Retina (tissue), 1 donor: ENCODE results near the gene FLVCR1.
"Not testable (repeated sequence)": the region's sequence is repeated elsewhere in the genome, so short reads cannot be mapped to it uniquely, and the experiment has no call there.

ENCODE experiments used
- DNase-seq: peaks from one replicate; pipeline ENCODE4 v3.0.0-alpha.2; 2016

The FLVCR1 gene

DNA sequence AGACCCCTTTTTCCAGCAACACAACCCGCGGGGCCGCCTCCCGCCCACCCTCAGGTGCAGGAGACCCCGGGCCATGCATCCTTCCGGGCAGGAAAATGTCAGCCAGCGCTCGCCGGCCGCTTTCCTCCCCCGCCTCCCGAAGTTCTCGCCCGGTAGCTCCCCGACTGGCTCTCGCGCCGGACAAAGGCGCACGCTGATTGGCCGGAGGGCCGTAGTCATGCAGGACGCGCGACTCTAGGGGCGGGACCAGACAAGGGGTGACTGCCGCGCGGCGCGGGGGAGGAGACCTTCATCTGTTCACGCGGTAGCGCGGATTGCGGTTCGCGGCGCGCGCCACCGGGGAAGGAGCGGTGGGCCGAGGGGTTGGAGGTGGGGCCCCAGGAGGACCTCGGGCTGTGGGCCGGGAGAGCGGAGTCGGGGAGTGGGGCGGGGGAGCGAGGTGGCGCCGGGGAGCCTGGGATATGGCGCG lies at the start of gene FLVCR1:
Gene FLVCR1 (plus strand): TSS at position 284 of the 469 bp plus-strand sequence. CDS start 178 bp downstream, at position 462.
- peak; percentile 95 for DNase-seq

- peak; percentile 20 for DNase-seq
Observed at GRCh38 chr1:212814537-212815334, 43.3 kb upstream of the FLVCR1 start.

GRCh38 chr1:212816567-212817278 lies 41.4 kb upstream of the FLVCR1 start:
- no peak for DNase-seq

GRCh38 chr1:212819726-212820125 lies 38.3 kb upstream of the FLVCR1 start:
- no peak for DNase-seq

DNA sequence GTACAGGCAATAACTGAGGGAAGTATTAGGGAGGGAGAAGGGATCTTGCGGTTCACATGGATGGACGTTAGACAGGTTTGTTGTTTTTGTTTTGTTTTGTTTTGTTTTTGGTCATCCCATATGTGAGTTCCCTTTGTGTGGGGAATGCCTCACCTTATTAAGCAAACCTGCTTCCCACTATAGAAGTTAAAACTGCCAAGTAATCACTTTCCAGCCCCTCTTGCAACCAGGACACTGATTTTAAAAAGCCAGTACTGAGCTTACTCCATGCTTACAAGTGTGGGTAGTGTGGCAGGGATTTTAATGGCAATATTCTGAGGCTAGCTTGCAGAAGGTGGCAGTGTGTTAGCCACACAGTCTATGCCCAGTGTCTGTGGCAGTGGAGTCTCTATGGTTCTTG lies 37.1 kb upstream of the FLVCR1 start:
- DNase-seq: no peak

DNA sequence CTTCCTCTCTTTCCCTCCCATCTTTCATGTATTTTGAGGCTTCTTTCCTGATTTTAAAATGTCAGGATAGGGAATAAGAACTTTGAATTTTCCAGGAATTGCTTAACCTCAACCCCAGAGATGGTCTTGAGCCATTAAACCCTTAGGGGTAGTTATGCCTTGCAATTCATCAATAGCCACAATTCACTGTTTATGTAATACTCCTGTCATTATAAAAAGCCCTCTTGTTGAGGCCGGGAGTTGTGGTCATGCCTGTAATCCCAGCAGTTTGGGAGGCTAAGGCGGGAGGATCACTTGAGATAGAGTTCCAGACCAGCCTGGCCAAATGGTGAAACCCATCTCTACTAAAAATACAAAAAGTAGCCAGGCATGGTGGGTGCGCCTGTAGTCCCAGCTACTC lies 35.1 kb upstream of the FLVCR1 start:
- no peak for DNase-seq

DNA sequence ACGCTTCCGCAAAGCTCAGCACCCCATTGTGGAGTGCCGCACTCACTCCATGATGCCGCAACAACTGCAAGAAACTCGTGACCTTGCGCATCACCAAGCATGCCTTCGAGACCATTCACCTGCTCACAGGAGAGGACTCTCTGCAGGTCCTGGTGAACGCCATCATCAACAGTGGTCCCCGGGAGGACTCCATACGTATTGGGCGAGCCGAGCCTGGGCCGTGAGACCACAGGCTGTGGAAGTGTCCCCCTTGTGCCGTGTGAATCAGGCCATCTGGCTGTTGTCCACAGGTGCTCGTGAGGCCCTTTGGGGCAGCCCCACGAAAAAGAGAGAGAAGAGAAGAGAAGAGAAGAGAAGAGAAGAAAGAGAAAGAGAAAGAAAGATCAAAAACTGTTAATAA lies 33.9 kb upstream of the FLVCR1 start:
- no peak for DNase-seq

DNA sequence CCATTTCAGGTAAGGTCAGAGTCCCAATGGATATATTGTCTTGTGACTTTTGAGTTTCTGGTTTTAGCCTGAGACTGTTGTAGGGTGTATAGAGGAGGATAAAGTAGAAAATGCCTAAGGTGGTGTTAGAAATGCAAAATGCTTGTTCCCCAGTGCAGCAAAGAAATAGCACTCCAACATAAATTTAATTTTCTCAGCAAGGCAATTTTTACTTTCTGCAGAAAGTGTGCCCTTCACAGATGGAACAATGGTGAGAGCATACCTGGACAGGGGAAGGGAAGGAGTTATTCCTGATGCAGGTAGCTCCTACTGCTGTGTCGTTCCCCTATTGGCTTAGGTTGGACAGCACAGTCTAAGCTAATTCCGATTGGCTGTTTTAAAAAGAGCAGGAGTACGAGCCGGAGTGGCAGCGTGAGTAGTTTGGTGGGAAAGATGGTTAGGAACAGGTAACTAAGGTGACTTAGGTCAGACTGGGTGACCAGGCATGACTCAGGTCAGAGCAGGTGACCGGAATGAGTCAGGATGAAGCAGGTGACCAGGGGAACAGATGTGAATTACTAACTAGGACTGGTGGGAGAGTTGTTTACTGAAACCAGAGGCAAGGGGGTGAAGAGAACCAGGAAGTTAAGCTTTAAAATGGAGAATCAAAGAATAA lies 32.1 kb upstream of the FLVCR1 start:
- DNase-seq: no peak

DNA sequence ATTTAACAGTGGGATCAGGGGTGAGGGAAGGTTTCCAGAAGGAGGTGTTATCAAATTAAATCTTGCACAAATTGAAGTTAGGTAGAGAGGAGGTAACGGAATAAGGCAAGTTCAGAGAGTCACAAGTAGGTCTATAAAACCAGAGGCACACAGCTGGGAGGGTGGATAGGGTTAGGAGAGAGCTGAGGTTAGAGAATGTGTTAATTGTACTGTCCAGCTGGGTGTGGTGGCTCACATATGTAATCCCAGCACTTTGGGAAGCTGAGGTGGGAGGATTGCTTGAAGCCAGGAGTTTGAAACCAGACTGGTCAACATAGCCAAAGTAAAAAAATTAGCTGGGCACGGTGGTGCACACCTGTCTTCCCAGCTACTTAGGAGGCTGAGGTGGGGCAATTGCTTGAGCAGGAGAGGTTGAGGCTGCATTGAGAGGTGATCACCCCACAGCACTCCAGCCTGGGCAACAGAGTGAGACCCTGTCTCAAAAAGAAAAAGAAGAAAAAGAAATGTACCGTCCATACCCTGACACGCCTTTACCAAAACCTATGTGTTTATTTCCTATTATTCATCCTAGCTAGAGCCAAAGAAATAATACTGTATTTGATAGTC lies 30.8 kb upstream of the FLVCR1 start:
- DNase-seq: no peak

DNA sequence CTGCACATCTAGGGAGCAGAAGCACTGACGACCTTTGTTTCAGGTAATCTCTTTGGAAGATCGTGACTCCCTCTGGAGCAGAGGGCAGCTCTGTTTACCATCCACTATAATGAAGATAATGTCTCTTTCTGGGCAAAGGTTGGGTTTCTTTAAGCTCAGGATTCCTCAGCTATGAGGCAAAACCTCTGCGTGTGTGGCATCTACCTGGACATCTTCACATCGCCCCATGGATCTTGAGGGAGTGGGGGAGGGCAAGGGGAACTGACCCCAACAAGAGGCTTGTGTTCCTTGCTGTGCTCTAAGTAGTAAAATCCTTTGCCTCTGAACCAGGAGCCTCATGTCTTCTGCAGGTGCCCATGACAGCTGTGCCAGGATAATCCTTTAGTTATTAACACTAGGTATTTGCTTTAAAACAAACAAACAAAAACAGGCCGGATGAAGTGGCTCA lies 30.2 kb upstream of the FLVCR1 start:
- no peak for DNase-seq

DNA sequence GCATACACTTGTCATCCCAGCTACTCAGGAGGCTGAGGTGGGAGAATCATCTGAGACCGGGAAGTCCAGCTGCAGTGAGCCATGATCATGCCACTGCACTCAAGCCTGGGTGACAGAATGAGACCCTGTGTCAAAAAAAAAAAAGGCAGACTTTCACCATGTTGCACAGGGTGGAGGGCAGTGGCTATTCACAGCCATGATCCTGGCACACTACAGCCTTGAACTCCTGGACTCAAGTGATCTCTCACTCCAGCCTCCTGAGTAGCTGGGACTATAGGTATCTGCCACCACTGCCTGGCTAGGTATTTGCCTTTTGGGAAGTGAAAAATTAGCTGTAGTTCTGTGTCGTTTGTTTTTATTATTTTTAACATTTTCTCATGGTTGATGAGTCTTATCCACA lies 29.7 kb upstream of the FLVCR1 start:
- DNase-seq: no peak

- not testable (repeated sequence) for DNase-seq
Observed at GRCh38 chr1:212833211-212834207, 24.6 kb upstream of the FLVCR1 start.

DNA sequence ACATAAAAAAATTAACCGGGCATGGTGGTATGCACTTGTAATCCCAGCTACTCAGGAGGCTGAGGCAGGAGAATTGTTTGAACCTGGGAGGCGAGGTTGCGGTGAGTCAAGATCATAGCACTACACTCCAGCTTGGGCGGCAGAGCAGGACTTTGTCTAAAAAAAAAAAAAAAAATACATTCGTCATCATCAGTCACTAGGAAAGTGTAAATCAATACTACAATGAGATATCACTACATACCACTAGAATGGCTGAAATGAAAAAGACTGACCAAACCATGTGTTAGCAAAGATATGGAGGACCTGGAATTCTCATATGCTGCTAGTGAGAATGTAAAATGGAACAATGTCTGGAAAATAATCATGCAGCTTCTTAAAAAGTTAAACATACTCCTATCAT lies 19.9 kb upstream of the FLVCR1 start:
- DNase-seq: no peak

DNA sequence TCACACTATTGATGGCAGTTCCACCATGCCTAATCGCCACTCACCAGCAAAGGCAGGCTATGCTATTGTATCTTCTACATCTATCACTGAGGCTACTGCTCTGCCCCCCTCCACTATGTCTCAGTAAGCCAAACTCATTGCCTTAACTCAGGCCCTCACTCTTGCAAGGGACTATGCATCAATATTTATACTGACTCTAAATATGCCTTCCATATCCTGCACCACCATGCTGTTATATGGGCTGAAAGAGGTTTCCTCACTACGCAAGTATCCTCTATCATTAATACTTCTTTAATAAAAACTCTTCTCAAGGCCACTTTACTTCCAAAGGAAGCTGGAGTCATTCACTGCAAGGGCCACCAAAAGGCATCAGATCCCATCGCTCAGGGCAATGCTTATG lies 13.6 kb upstream of the FLVCR1 start:
- not testable (repeated sequence) for DNase-seq

GRCh38 chr1:212847549-212847948 lies 10.5 kb upstream of the FLVCR1 start, which contains the start of gene SPATA45:
Gene SPATA45, minus strand, starts transcription at chr1:212847649. Its CDS starts 11,500 bp downstream, at chr1:212836149.
- DNase-seq: no peak

GRCh38 chr1:212852105-212852688 lies 5.9 kb upstream of the FLVCR1 start:
- DNase-seq: no peak

GRCh38 chr1:212853658-212854057 lies 4.4 kb upstream of the FLVCR1 start:
- no peak for DNase-seq

- no peak for DNase-seq
Observed at GRCh38 chr1:212856755-212857154, 1.3 kb upstream of the FLVCR1 start.

- DNase-seq: peak; percentile 88
Observed at GRCh38 chr1:212858461-212859265, 588 bp downstream of the FLVCR1 start.
